ENCODE measurements around the gene CACTIN.

The CACTIN gene

GRCh38 chr19:3620145-3620816, 6.3 kb downstream of the CACTIN start:
- Histone ChIP-seq H3K4me3 (ENCODE audit: low read length) (no peak overlapping the region), H3K27me3 (ENCODE audit: insufficient read depth, low read length) (no peaks in the 10 kb centered on the region), H3K9ac (ENCODE audit: low read depth, low read length) (no peak overlapping the region), H3K9me3 (ENCODE audit: insufficient read depth, low read depth, low read length) (no peaks in the 10 kb centered on the region), H3K36me3 (ENCODE audit: insufficient read depth, low read length) (peaks cover 17% of the 10 kb centered on the region), H3K4me1 (ENCODE audit: insufficient read depth, low read length) (no peaks in the 10 kb centered on the region), H3K27ac (ENCODE audit: low read depth, low read length) (no peak overlapping the region)
- WGBS, result 92% methylated on average over 19 of the region's 19 CpGs

GRCh38 chr19:3619631-3620012, 7.0 kb downstream of the CACTIN start:
- WGBS, result 93% methylated on average over 17 of the region's 17 CpGs
- peaks cover 17% of the 10 kb centered on the region for H3K36me3 ChIP-seq (ENCODE audit: insufficient read depth, low read length)
- H3K4me3 ChIP-seq (ENCODE audit: low read length), result no peak overlapping the region
- H3K9me3 ChIP-seq (ENCODE audit: insufficient read depth, low read depth, low read length), result no peaks in the 10 kb centered on the region
- no peak overlapping the region for H3K27ac ChIP-seq (ENCODE audit: low read depth, low read length)
- no peaks in the 10 kb centered on the region for H3K4me1 ChIP-seq (ENCODE audit: insufficient read depth, low read length)
- H3K27me3 ChIP-seq (ENCODE audit: insufficient read depth, low read length), result no peaks in the 10 kb centered on the region
- no peak overlapping the region for H3K9ac ChIP-seq (ENCODE audit: low read depth, low read length)

- Histone ChIP-seq H3K4me1 (ENCODE audit: insufficient read depth, low read length) (no peaks in the 10 kb centered on the region), H3K27ac (ENCODE audit: low read depth, low read length) (no peak overlapping the region), H3K36me3 (ENCODE audit: insufficient read depth, low read length) (peaks cover 17% of the 10 kb centered on the region), H3K9ac (ENCODE audit: low read depth, low read length) (no peak overlapping the region), H3K4me3 (ENCODE audit: low read length) (no peak overlapping the region), H3K9me3 (ENCODE audit: insufficient read depth, low read depth, low read length) (no peaks in the 10 kb centered on the region), H3K27me3 (ENCODE audit: insufficient read depth, low read length) (no peaks in the 10 kb centered on the region)
- WGBS, result 92% methylated on average over 31 of the region's 31 CpGs
Measured at GRCh38 chr19:3618811-3619630, 7.6 kb downstream of the CACTIN start.

GRCh38 chr19:3618144-3618810, 8.3 kb downstream of the CACTIN start:
- H3K36me3 ChIP-seq (ENCODE audit: insufficient read depth, low read length), result peaks cover 13% of the 10 kb centered on the region
- 79% methylated on average over 31 of the region's 31 CpGs for WGBS
- H3K4me1 ChIP-seq (ENCODE audit: insufficient read depth, low read length), result no peaks in the 10 kb centered on the region
- H3K4me3 ChIP-seq (ENCODE audit: low read length), result no peak overlapping the region
- no peaks in the 10 kb centered on the region for H3K9me3 ChIP-seq (ENCODE audit: insufficient read depth, low read depth, low read length)
- no peak overlapping the region for H3K27ac ChIP-seq (ENCODE audit: low read depth, low read length)
- no peak overlapping the region for H3K9ac ChIP-seq (ENCODE audit: low read depth, low read length)
- no peaks in the 10 kb centered on the region for H3K27me3 ChIP-seq (ENCODE audit: insufficient read depth, low read length)

- H3K27me3 ChIP-seq (ENCODE audit: insufficient read depth, low read length), result no peaks in the 10 kb centered on the region
- WGBS, result 83% methylated on average over 19 of the region's 19 CpGs
- no peaks in the 10 kb centered on the region for H3K9me3 ChIP-seq (ENCODE audit: insufficient read depth, low read depth, low read length)
- H3K27ac ChIP-seq (ENCODE audit: low read depth, low read length), result no peak overlapping the region
- H3K4me3 ChIP-seq (ENCODE audit: low read length), result no peak overlapping the region
- no peaks in the 10 kb centered on the region for H3K4me1 ChIP-seq (ENCODE audit: insufficient read depth, low read length)
- H3K9ac ChIP-seq (ENCODE audit: low read depth, low read length), result no peak overlapping the region
- H3K36me3 ChIP-seq (ENCODE audit: insufficient read depth, low read length), result peaks cover 11% of the 10 kb centered on the region
Measured at GRCh38 chr19:3617463-3617862, 9.1 kb downstream of the CACTIN start.

GRCh38 chr19:3615524-3616135, 11.0 kb downstream of the CACTIN start:
- peaks cover 18% of the 10 kb centered on the region for H3K36me3 ChIP-seq (ENCODE audit: insufficient read depth, low read length)
- no peaks in the 10 kb centered on the region for H3K9me3 ChIP-seq (ENCODE audit: insufficient read depth, low read depth, low read length)
- H3K27me3 ChIP-seq (ENCODE audit: insufficient read depth, low read length), result no peaks in the 10 kb centered on the region
- no peak overlapping the region for H3K27ac ChIP-seq (ENCODE audit: low read depth, low read length)
- WGBS, result 95% methylated on average over 26 of the region's 26 CpGs
- no peak overlapping the region for H3K9ac ChIP-seq (ENCODE audit: low read depth, low read length)
- H3K4me3 ChIP-seq (ENCODE audit: low read length), result no peak overlapping the region
- no peaks in the 10 kb centered on the region for H3K4me1 ChIP-seq (ENCODE audit: insufficient read depth, low read length)

- no peaks in the 10 kb centered on the region for H3K4me1 ChIP-seq (ENCODE audit: insufficient read depth, low read length)
- H3K4me3 ChIP-seq (ENCODE audit: low read length), result no peak overlapping the region
- no peaks in the 10 kb centered on the region for H3K9me3 ChIP-seq (ENCODE audit: insufficient read depth, low read depth, low read length)
- peaks cover 22% of the 10 kb centered on the region for H3K36me3 ChIP-seq (ENCODE audit: insufficient read depth, low read length)
- WGBS, result 94% methylated on average over 17 of the region's 18 CpGs
- no peak overlapping the region for H3K9ac ChIP-seq (ENCODE audit: low read depth, low read length)
- no peak overlapping the region for H3K27ac ChIP-seq (ENCODE audit: low read depth, low read length)
- H3K27me3 ChIP-seq (ENCODE audit: insufficient read depth, low read length), result no peaks in the 10 kb centered on the region
Measured at GRCh38 chr19:3614858-3615505, 11.6 kb downstream of the CACTIN start.

- H3K36me3 ChIP-seq (ENCODE audit: insufficient read depth, low read length), result peaks cover 22% of the 10 kb centered on the region
- no peaks in the 10 kb centered on the region for H3K9me3 ChIP-seq (ENCODE audit: insufficient read depth, low read depth, low read length)
- no peaks in the 10 kb centered on the region for H3K4me1 ChIP-seq (ENCODE audit: insufficient read depth, low read length)
- H3K27me3 ChIP-seq (ENCODE audit: insufficient read depth, low read length), result no peaks in the 10 kb centered on the region
- no peak overlapping the region for H3K4me3 ChIP-seq (ENCODE audit: low read length)
- H3K27ac ChIP-seq (ENCODE audit: low read depth, low read length), result no peak overlapping the region
- H3K9ac ChIP-seq (ENCODE audit: low read depth, low read length), result no peak overlapping the region
- 95% methylated on average over 39 of the region's 39 CpGs for WGBS
Measured at GRCh38 chr19:3613818-3614661, 12.6 kb downstream of the CACTIN start.

GRCh38 chr19:3612901-3613741, 13.5 kb downstream of the CACTIN start:
- Histone ChIP-seq H3K4me1 (ENCODE audit: insufficient read depth, low read length) (0 out of 2 replicates have a peak, but pooled peaks cover 4% of the 10 kb centered on the region), H3K36me3 (ENCODE audit: insufficient read depth, low read length) (peaks cover 22% of the 10 kb centered on the region), H3K4me3 (ENCODE audit: low read length) (no peak overlapping the region), H3K27ac (ENCODE audit: low read depth, low read length) (no peak overlapping the region), H3K27me3 (ENCODE audit: insufficient read depth, low read length) (no peaks in the 10 kb centered on the region), H3K9me3 (ENCODE audit: insufficient read depth, low read depth, low read length) (no peaks in the 10 kb centered on the region), H3K9ac (ENCODE audit: low read depth, low read length) (no peak overlapping the region)
- 89% methylated on average over 79 of the region's 79 CpGs for WGBS

Data from HUES64 (cell line).